HL-60 (cell line): ENCODE measurements around the gene SFT2D3.

ENCODE experiments used
- DNase-seq, 2 experiments: peaks; one replicate each; pipeline ENCODE4 v3.0.0-alpha.2; 2010 to 2020; ENCODE audit warnings: low read depth in 1 of 2, low spot score in 1 of 2
- H3K27ac ChIP-seq: fragments of 250-450 bp; sonication (Bioruptor Pico); replicated peaks from 2 replicates; pipeline ENCODE4 v1.5.1; 2020; ENCODE audit warnings: mild to moderate bottlenecking, moderate library complexity
- H3K27me3 ChIP-seq: fragments of 250-450 bp; sonication (Bioruptor Pico); 2 replicates; pipeline ENCODE4 v1.5.1; 2021; ENCODE audit warnings: mild to moderate bottlenecking, moderate library complexity; ENCODE audit not compliant: insufficient read depth, poor library complexity, severe bottlenecking
- H3K4me3 ChIP-seq: replicated peaks from 2 replicates; pipeline ENCODE4 v1.5.1; 2011; ENCODE audit warnings: mild to moderate bottlenecking, control low read depth, low read length; ENCODE audit not compliant: insufficient read depth
- CTCF ChIP-seq: IDR thresholded peaks from one replicate; pipeline ENCODE4 v1.5.1; 2011; ENCODE audit warnings: low read length, control low read depth, inconsistent platforms; ENCODE audit not compliant: insufficient read depth
- GABPA ChIP-seq: IDR thresholded peaks from 2 replicates; pipeline ENCODE4 v1.6.1; 2012; ENCODE audit warnings: low read depth
- POLR2AphosphoS5 ChIP-seq: IDR thresholded peaks from 2 replicates; pipeline ENCODE4 v1.6.1; 2012; ENCODE audit warnings: low read depth
- REST ChIP-seq: IDR thresholded peaks from 2 replicates; pipeline ENCODE4 v1.6.1; 2012; ENCODE audit warnings: low read depth; ENCODE audit not compliant: insufficient replicate concordance
- SPI1 ChIP-seq: IDR thresholded peaks from 2 replicates; pipeline ENCODE4 v1.6.1; 2012; ENCODE audit warnings: low read depth, mild to moderate bottlenecking, borderline replicate concordance

Gene SFT2D3

GRCh38 chr2:127658641-127659407, 42.5 kb upstream of the SFT2D3 start:
- TF ChIP-seq SPI1 (no peak), REST (no peak), POLR2AphosphoS5 (no peak), CTCF (no peak), GABPA (no peak)
- no peak overlapping the region for H3K4me3 ChIP-seq
- no peak for DNase-seq
- H3K27me3 ChIP-seq = no peaks in the 10 kb centered on the region
- H3K27ac ChIP-seq = no peak overlapping the region

- Histone ChIP-seq H3K4me3 (no peak overlapping the region), H3K27ac (no peak overlapping the region), H3K27me3 (peaks cover 3% of the 10 kb centered on the region)
- peak; percentile 66 to 78 for DNase-seq
- TF ChIP-seq SPI1 = peak; percentile 45; the same call in 1 of the 2 replicates
- peak; percentile 15; the same call in 1 of the 2 replicates for TF ChIP-seq GABPA
- TF ChIP-seq REST = no peak
- no peak for TF ChIP-seq CTCF
- peak; percentile 98 for TF ChIP-seq POLR2AphosphoS5
These were observed 41.6 kb upstream of the SFT2D3 start for GRCh38 chr2:127659408-127660290.

GRCh38 chr2:127660291-127660578, 41.1 kb upstream of the SFT2D3 start:
- TF ChIP-seq POLR2AphosphoS5 (no peak), CTCF (no peak), GABPA (no peak), REST (no peak), SPI1 (no peak)
- no peak for DNase-seq
- Histone ChIP-seq H3K27ac (no peak overlapping the region), H3K27me3 (peaks cover 4% of the 10 kb centered on the region), H3K4me3 (no peak overlapping the region)
